OCI-M1 (cell line): ENCODE data around the gene FUT6.
A peak's percentile ranks its signal among the peaks of the same experiment; 100 is the strongest.
"Not testable (repeated sequence)": the region's sequence is repeated elsewhere in the genome, so short reads cannot be mapped to it uniquely, and the experiment has no call there.

Experiments
- DNase-seq: peaks from one replicate; lab custom pipeline; 2025; lab: John Stamatoyannopoulos, UW

Gene FUT6

DNA sequence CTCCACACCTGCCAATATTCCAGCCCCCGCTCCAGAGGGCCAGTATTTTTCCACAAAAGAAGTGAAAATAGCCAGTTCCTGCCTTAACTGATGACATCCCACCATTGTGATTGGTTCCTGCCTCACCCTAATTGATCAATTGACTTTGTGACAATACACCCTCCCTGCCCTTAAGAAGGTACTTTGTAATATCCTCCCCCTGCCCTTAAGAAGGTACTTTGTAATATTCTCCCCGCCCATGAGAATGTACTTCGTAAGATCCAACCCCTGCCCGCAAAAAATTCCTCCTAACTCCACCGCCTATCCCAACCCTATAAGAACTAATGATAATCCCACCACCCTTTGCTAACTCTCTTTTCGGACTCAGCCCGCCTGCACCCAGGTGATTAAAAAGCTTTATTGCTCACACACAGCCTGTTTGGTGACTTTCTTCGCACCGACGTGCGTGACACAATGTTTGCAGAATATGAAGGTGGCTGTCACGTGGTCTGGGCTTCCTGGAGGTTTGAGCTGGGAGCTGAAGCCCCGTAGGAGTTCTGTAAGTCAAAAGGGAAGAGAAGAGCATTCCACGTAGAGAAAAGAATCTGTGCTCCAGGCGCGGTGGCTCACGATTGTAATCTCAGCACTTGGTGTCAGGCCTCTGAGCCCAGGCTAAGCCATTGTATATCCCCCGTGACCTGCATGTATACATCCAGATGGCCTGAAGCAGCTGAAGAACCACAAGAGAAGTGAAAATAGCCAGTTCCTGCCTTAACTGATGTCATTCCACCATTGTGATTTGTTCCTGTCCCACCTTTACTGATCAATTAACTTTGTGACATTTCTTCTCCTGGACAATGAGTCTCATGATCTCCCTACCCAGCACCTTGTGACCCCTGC lies 17.9 kb upstream of the FUT6 start:
- DNase-seq = no peak

DNA sequence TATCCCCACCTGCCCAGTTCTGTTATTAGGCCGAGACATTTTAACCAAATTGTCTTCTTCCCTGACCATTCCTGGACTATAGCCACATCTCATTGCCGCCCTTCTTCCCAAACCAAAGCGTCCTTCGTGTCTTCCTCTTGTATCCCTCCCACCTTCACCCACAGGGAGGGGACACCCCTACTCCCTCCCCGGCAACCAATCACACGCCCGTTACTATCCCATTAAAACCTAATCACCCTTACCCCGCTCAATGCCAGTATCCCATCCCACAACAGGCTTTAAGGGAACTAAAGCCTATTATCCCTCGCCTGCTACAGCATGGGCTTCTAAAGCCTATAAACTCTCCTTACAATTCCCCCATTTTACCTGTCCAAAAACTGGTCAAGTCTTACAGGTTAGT lies 15.6 kb upstream of the FUT6 start:
- DNase-seq = not testable (repeated sequence)

DNA sequence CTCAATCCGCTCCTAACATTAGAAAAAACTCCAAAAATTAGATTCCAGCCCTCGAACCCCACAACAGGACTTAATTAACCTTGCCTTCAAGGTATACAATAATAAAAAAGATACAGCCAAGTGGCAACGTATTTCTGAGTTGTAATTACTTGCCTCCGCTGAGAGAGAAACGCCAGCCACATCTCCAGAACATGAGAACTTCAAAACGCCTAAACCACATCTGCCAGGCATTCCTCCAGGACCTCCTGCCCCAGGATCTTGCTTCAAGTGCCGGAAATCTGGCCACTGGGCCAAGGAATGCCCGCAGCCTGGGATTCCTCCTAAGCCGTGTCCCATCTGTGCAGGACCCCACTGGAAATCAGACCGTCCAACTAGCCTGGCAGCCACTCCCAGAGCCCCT lies 14.6 kb upstream of the FUT6 start:
- DNase-seq = not testable (repeated sequence)

DNA sequence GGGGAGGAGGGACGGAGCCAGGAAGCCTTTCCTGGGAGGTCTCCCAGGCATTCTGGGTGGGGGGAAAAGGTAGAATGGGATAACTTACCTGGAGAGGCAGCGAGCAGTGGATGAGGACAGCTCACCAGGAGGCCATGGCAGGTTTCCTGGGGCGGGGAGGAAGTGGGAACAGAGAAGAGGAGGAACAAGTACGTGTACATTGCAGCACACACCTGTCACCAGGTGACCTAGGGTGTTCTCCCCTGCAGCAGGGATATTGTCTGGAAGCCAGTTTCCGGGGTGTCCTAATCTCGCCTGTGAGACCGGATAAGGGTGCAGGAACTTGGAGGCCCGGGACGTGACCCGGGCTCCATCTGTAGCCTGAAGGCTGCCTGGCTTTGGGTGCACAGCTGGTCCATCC lies 11.8 kb upstream of the FUT6 start, which contains the start of gene FUT3:
TSS of gene FUT3 (minus strand) at position 148 of the 400 bp plus-strand sequence.
- DNase-seq = no peak

DNA sequence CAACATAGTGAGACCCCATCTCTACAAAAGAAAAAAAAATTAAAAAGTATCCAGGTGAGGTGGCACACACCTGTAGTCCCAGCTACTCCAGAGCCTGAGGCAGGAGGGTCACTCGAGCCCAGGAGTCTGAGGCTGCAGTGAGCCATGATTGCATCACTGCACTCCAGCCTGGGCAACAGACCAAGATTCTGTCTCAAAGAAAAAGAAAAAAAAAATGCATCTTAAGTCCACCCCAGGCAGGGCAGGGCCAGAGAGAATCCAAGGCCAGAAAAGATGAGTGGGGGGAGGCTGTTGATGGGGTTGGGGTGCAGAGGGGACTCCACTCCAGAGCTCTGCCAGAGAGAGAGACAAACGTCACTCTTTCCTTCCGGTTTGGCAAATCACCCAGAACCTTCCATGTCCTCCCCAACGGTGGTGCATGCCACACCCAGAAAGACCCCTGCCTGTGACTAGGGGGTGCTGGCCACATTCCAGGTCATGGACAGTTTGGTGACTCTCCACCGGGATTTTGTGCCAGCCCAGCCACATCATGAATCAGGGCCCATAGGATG lies 11.3 kb upstream of the FUT6 start:
- peak; percentile 24 for DNase-seq

DNA sequence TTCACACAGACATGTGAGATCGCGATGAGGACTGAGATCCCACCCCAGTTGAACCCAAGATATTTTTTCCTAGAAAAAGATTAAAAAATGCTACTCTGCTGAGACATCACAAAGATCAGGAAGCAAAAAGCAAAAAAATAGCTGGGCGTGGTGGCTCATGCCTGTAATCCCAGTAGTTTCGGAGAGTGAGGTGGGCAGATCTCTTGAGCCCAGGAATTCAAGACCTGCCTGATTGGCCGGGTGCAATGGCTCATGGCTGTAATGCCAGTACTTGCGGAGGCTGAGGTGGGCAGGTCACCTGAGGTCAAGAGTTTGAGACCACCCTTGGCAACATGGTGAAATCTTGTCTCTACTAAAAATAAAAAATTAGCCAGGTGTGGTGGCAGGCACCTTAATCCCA lies 10.7 kb upstream of the FUT6 start:
- no peak for DNase-seq

DNA sequence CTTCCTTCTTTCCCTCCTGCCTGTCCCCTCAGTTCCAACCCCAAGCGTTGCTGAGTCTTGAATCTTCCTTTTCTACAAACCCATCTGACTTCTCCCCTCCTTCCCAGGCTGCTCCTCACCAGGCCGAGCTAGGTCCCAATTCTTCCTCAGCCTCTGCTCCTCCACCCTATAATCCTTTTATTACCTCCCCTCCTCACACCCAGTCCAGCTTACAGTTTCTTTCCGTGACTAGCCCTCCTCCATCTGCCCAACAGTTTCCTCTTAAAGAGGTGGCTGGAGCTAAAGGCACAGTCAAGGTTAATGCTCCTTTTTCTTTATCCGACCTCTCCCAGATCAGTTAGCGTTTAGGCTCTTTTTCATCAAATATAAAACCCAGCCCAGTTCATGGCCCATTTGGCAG lies 9.1 kb upstream of the FUT6 start:
- DNase-seq = not testable (repeated sequence)

DNA sequence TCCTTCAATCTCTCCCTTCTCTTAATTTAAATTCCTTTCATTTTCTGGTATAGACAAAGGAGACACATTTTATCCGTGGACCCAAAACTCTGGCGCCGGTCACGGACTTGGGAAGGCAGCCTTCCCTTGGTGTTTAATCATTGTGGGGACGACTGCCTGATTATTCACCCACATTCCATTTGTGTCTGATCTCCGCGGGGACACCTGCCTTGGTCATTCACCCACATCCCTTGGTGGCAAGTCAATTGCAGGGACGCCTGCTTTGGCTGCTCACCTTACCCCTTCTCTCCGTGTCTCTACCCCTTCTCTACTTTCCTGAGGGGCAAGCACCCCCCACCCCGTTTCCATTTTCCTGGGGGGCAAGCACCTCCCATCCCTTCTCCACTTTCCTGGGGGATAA lies 8.3 kb upstream of the FUT6 start:
- DNase-seq = not testable (repeated sequence)

DNA sequence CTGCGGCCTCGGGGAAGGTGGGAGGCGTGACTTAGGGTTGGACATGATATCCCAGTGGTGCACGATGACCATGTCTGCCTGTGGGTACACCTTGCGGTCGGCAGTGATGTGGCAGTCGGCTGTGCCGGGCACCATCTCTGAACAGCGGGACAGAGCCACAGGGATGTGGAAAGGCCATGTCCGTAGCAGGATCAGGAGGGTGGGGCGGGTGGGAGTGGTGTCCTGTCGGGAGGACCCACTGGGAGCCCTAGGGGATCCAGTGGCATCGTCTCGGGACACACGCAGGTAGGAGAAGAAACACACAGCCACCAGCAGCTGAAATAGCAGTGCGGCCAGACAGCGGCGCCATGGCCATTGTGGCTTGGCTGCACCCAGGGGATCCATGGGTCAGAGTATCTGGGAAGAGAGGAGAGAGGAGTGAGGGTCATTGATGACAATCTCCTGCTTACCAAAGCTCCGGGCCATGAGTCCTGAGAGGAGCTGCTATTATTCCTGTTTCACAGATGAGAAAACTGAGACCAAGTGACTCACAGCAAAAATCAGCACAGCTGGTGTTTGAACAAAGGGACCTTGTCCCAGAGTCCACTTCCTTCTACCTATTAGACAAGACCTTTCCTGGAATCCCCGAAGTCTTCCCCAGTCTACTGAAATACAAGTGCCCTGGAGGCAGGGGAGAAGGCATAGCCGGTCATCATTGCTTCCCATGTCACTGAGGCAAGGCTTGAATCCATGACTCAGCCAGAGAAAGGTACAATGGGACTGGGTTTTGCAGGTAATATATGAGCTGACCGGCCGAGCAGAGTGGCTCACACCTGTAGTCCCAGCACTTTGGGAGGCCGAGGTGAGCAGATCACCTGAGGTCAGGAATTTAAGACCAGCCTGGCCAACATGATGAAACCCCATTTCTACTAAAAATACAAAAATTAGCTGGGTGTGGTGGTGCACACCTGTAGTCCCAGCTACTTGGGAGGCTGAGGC lies 5.2 kb upstream of the FUT6 start:
- no peak for DNase-seq

DNA sequence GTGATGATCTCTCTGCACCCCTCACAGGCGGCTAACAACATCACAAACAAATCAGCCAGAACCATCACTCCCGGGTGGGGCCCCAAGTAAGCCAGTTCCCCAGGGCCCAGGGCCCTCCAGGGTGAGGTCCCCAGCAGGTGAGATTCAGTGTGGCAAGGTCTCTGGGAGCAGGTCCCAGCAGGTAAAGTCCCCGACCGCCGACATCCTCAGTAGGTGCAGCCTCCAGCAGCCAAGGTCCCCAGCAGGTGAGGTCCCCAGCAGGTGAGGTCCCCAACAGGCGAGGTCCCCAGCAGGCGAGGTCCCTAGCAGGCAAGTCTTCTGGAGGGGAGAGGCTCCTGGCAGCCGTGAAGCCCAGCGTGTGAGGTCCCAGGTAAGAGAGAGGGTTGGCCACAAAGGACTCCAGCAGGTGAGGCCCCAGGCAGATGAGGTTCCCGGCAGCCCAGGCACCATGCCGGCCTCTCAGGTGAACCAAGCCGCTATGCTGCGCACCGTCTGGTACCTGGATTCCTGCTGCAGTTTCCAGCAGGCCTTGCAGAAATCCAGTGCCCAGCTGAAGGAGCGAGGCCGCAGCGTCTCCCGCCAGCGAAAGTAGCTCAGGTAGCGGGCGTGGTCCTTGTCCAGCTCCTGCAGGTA lies 3.9 kb upstream of the FUT6 start:
- DNase-seq = no peak

DNA sequence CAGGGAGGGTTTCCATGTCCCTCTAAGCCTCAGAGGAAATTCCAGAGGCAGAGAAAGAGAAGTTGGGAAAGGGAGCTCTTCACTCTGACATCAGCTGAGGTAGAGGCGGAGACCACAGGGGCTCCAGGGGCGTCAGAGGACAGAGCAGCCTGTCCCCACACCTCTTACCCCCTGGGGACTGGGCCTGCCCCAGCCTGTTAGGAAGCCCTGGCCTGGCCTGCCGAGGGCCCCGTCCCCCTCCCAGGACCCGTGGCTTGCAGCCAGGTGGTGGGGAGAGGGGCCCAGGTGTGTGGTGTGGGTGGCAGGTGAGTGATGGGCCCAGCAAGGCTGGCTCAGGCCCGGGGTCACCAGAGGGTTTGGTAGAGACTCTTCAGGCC lies 2.2 kb upstream of the FUT6 start:
- DNase-seq = not testable (repeated sequence)

DNA sequence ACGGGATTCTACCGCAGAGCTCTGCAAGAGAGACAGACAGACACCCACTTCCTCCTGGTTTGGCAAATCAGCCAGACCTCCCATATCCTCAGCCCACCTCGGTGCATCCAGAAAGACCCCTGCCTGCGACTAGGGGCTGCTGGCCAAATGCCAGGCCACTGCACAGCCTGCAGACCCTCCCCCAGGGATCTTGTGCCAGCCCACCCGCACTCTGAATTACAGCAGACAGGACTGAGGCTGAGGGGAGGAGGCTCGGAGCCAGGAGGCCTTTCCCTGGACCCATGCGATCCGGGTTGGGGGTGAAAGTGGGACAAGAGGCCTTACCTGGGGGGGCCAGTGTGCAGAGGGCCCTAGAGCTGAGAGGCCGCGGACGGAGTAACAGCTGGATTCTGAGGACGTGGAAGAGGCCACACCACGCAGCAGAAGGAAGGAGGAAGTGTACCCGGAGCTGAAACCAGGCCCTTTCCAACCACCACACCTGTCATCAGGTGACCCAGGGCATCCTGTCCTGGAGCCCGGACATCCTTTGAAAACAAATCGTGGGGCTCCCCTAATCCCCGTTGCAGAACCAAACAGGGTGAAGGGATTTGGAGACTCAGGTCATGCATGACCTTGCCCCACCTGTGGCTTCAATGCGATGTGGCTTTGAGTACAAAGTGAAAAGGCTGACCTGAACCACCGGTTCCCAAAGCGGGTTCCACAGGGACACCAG lies 993 bp downstream of the FUT6 start:
- DNase-seq = no peak

DNA sequence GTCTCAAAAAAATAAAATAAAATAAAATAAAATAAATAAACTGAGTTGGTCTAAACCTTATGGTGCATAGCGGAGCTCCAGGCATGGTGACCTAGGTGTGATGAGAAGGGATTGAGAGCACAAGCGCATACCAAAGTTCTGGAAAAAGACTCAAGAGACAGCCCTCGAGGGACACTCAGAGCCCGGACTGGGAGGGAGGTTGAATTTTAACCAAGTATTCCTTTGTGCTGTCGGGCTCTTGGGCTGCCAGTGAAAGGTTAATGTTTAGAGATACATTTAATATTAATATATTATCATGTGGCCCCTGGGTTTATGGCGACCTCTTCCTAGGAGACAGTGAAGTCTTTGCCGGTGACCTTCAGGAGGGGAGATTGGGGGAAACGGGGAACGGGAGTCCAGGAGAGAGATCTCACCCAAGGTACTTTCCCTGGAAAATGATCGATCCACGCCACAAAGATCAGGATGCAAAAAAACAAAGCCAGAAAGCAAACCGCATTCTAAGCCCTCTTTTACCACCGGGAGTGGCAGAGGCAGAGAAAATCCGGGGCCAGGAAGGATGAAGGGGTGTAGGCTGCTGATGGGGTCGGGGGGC lies 1.6 kb downstream of the FUT6 start:
- no peak for DNase-seq

DNA sequence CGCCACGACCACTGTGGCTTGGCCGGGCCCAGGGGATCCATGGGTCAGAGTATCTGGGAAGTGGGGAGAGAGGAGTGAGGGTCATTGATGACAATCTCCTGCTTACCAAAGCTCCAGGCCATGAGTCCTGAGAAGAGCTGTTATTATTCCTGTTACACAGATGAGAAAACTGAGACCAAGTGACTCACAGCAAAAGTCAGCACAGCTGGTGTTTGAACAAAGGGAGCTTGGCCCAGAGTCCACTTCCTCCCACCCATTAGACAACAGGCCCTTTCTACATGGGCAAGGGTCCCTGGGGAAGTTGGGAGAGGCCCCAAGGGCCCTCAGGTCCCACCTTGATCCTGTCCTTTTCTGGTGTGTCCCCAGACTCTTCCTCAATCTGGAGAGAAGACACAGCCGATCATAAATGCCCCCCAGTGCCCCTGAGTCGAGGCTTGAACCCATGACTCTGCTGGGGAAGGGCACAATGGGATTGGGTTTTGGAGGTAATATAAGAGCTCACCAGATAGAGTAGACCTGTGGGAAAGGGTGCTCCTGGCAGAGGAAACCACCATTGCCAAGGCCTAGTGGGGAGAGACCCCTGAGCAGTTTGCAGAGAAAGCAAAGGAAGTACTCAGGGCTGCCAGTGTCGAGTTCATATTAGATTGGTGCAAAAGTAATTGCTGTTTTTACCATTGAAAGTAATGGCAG lies 6.8 kb downstream of the FUT6 start:
- DNase-seq = no peak

DNA sequence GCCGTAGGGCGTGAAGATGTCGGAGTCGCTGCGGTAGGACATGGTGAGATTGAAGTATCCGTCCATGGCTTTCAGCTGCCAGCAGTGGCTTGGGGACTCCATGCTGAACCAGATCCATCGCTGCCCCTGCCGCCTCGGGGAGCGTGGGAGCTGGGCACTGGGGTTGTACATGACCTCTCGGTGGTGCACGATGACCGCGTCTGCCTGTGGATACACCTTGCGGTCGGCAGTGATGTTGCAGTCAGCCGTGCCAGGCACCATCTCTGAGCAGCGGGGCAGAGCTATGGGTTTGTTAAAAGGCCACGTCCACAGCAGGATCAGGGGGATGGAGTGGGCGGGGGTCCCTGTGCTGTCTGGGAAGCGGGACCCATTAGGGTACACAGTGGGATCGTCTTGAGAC lies 7.4 kb downstream of the FUT6 start:
- no peak for DNase-seq

DNA sequence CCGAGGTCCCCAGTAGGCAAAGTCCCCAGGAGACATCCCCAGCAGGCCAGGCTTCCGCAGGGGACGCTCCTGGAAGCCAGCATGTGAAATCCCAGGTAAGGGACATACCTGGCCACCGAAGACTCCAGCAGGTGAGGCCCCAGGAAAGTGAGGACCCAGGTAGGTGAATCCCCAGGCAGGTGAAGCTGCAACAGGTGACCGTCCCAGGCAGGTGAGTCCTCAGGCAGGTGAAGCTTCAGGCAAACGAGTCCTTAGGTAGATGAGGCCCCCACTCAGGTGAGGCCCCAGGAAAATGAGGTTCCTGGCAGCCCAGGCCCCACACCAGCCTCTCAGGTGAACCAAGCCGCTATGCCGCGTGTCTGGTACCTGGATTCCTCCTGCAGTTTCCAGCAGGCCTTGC lies 8.3 kb downstream of the FUT6 start:
- DNase-seq = no peak

DNA sequence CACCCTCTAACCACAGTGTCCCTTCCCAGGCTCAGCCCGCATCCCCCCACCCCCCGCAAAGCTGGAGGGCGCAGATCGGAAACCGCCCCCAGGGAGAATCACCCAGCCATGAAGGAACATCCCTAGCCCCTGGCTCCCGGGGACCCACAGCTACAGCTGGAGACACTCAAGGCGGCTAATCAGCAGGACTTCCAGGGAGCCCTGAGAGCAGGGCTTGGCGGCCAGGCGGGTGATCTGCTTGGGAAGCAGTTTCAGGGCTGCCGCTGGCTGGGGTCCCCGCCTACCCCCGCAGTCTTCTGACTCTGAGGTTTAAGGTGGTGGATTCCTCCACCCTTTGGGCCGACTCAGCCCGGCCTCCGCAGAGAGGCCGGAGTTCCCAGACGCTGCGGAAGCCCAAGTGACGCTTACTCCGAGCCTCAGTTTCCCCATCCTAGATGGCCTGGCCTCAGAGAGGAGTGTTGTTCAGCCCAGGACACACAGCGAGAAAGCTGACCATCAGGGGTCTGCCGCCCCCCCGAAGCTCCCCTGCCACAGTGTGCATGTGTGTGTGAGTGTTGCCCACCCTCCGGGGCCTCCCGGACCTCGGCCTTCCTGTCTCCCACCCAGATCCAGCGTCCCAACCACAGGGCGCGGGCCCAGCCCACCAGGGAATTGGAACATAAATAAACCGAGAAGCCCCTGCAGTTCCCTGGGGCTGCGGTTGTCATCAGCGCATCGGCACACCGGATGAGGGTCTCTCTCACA lies 9.8 kb downstream of the FUT6 start:
- DNase-seq = no peak

DNA sequence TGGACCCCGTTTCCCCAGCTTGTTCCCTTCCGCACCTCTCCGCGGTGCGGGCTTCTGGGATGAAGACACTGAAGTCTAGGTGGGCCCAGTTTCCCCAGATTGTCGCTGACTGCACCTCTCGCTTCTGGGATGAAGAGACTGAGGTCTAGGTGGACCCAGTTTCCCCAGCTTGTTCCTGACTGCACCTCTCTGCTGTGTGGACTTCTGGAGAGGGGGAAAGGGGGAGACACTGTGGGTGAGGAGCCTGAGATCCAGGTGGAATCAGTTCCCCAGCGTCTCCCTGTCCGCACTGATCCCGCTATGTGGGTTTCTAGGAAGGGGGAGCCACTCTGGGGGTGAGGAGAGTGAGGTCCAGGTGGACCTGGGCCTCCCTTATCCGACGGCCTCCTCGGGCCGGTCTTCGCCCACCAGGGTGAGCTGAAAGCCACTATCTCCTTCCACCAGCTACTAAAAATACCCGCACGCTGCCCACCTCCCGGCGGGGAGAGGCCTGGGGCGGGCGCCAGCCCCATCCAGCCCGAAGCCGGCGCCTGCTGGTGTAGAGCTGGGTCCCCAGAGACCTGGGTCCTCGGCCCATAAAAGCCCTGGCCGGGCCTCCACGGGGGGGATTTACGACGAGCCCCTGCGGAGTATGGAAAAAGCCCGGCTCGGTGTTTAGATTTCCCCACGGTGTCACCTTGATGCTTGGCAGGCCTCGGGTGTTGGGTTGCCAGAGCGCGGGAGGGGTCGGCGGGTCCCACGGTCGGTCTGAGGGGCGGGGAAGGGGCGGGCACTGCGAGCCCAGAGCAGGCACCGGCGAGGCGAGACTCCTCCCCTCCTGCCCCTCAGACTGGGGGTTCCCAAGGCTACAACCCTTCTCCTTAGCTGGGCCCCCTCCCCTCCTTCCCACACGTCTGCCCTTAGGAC lies 10.6 kb downstream of the FUT6 start:
- peak; percentile 22 for DNase-seq
